ENCODE measurements around the gene EAPP. TPM values are rescaled to one million over a fixed set of nuclear protein-coding genes. Genes with fewer than 3 reads are reported as not detected.

Gene EAPP
- total and polyA plus RNA-seq, 2 of the 4 experiments (the other 2 are of a cell fraction) = 29.9 to 32.3 TPM

DNA sequence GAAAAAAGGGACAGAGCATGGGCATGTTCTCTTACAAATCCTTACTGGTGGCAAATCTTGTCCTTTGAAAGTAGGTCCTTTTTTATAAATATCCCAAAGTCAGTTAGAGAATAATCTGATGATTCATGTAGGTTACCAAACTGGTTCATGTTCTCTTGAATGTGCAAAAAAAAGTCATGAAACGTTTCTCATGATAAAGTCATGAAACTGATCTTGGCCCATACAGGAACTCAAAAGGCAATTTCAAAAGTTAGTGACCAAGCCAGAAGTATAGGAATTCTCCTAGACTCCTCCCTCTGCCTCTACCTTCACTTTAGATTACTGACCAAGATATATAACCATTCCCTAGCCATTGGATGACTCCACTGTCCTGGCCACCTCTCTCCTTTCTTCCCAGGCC is 50.2 kb downstream of the EAPP start:
- no peak overlapping the region for H3K4me2 ChIP-seq (ENCODE audit: low read depth, low read length)
- no peaks in the 10 kb centered on the region for H3K36me3 ChIP-seq (ENCODE audit: control insufficient read depth, insufficient read depth, low read length)
- H3K56ac ChIP-seq (ENCODE audit: extremely low read depth, insufficient read depth, low read length) = no peak overlapping the region
- H2BK20ac ChIP-seq (ENCODE audit: low read depth, low read length) = no peak overlapping the region
- H3K4me3 ChIP-seq (ENCODE audit: insufficient read depth, low read depth, low read length) = no peak overlapping the region
- H2AK9ac ChIP-seq (replicated peaks; ENCODE audit: low read depth, low read length, poor library complexity) = no peak overlapping the region
- no peak overlapping the region for H4K8ac ChIP-seq (ENCODE audit: low read depth in 2 of 2, low read length in 2 of 2)
- no peak overlapping the region for H2BK120ac ChIP-seq (ENCODE audit: low read depth, low read length)
- DNase-seq (peak; percentile 26), ATAC-seq (ENCODE audit: low read depth) (no peak)
- no peaks in the 10 kb centered on the region for H4K20me1 ChIP-seq (ENCODE audit: insufficient read depth, low read length)
- H2AFZ ChIP-seq (replicated peaks; ENCODE audit: low read length, poor library complexity) = no peak overlapping the region
- H3K23ac ChIP-seq (ENCODE audit: low read depth, low read length) = no peak overlapping the region
- CTCF ChIA-PET = no interaction called here
- H2BK5ac ChIP-seq (ENCODE audit: low read depth, low read length, poor library complexity, severe bottlenecking) = no peak overlapping the region
- no peak overlapping the region for H2AK5ac ChIP-seq (ENCODE audit: low read depth, low read length)
- in situ Hi-C loops (cut with MboI; ENCODE audit: low sequenced_read_pairs) = no loop called here
- no peak overlapping the region for H3K14ac ChIP-seq (replicated peaks; ENCODE audit: low read depth, low read length)
- H3K9ac ChIP-seq (ENCODE audit: low read depth, low read length) = no peak overlapping the region
- H3K27ac ChIP-seq (ENCODE audit: insufficient read depth, low read length) = no peak overlapping the region
- no peaks in the 10 kb centered on the region for H3K79me1 ChIP-seq (ENCODE audit: low read depth in 1 of 2, low read length in 2 of 2)
- H3K9me1 ChIP-seq (ENCODE audit: insufficient read depth, low read length) = no peaks in the 10 kb centered on the region
- no TSS peak for BruUV-seq (replicated peaks)
- H3K27me3 ChIP-seq (ENCODE audit: control insufficient read depth, insufficient read depth, low read length) = no peaks in the 10 kb centered on the region
- no peak overlapping the region for H2BK15ac ChIP-seq (ENCODE audit: low read depth, low read length)
- no peak overlapping the region for H4K5ac ChIP-seq (ENCODE audit: low read depth, low read length)
- 50% methylated on average over 1 of the region's 1 CpG; no CpG with 5 or more reads in 1 of the 2 experiments for WGBS, 2 experiments (ENCODE audit: extremely low coverage in 2 of 2, insufficient read length in 1 of 2)
- POLR2A ChIA-PET (ENCODE audit: unreplicated experiment) = no interaction called here
- peaks cover 2% of the 10 kb centered on the region; the same call in 1 of the 2 replicates for H3K4me1 ChIP-seq (ENCODE audit: control insufficient read depth, insufficient read depth, low read length)
- intact Hi-C loops (cut with micrococcal nuclease) = no loop called here
- TF ChIP-seq, protein P1, sequence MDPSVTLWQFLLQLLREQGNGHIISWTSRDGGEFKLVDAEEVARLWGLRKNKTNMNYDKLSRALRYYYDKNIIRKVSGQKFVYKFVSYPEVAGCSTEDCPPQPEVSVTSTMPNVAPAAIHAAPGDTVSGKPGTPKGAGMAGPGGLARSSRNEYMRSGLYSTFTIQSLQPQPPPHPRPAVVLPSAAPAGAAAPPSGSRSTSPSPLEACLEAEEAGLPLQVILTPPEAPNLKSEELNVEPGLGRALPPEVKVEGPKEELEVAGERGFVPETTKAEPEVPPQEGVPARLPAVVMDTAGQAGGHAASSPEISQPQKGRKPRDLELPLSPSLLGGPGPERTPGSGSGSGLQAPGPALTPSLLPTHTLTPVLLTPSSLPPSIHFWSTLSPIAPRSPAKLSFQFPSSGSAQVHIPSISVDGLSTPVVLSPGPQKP (IDR thresholded peaks at IDR 0.05; ENCODE audit: borderline replicate concordance, low read depth, low read length) = no peak
- TF ChIP-seq RFX5 (IDR thresholded peaks at IDR 0.05; ENCODE audit: low read depth, low read length) (no peak), BHLHE40 (IDR thresholded peaks at IDR 0.05; ENCODE audit: low read depth, low read length) (no peak), RAD21 (IDR thresholded peaks at IDR 0.05; ENCODE audit: low read length) (no peak), CEBPB (IDR thresholded peaks at IDR 0.05; ENCODE audit: low read depth, low read length) (no peak), RCOR1 (IDR thresholded peaks at IDR 0.05; ENCODE audit: insufficient replicate concordance, low read length) (no peak), NFE2L2 (IDR thresholded peaks at IDR 0.05; ENCODE audit: low read depth, low read length) (no peak), FOS (IDR thresholded peaks at IDR 0.05; ENCODE audit: low read depth, low read length) (no peak), MAFK (IDR thresholded peaks at IDR 0.05; ENCODE audit: low read depth, low read length) (no peak), MAZ (IDR thresholded peaks at IDR 0.05; ENCODE audit: borderline replicate concordance, low read depth, low read length) (no peak), SMC3 (IDR thresholded peaks at IDR 0.05; ENCODE audit: low read depth, low read length) (no peak)
- TF ChIP-seq, protein P2, sequence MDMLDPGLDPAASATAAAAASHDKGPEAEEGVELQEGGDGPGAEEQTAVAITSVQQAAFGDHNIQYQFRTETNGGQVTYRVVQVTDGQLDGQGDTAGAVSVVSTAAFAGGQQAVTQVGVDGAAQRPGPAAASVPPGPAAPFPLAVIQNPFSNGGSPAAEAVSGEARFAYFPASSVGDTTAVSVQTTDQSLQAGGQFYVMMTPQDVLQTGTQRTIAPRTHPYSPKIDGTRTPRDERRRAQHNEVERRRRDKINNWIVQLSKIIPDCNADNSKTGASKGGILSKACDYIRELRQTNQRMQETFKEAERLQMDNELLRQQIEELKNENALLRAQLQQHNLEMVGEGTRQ (IDR thresholded peaks at IDR 0.05; ENCODE audit: low read depth, low read length) = no peak
- H3K9me3 ChIP-seq (ENCODE audit: control insufficient read depth, insufficient read depth, low read length) = no peaks in the 10 kb centered on the region
- H4K91ac ChIP-seq (ENCODE audit: insufficient read depth, low read depth, low read length) = no peak overlapping the region
- dilution Hi-C loops (cut with HindIII; ENCODE audit: low sequenced_read_pairs, unreplicated experiment) = no loop called here
- no peak overlapping the region for H3K4ac ChIP-seq (ENCODE audit: low read depth, low read length)
- H3K18ac ChIP-seq (ENCODE audit: low read depth, low read length) = no peak overlapping the region

All from IMR-90 (cell line).